Measurements from ENCODE around the gene DVL2. TPM values are rescaled to one million over a fixed set of nuclear protein-coding genes. Genes with fewer than 3 reads are reported as not detected.

The DVL2 gene
- total RNA-seq, 3 donors from 2014 or later = 33.4 to 52.0 (median 36.0) TPM

GRCh38 chr17:7253082-7253481 lies 18.8 kb upstream of the DVL2 start:
- Histone ChIP-seq H3K4me1 (ENCODE audit: low read depth) (peaks cover 33% of the 10 kb centered on the region), H3K36me3 (ENCODE audit: low read depth) (no peaks in the 10 kb centered on the region), H3K4me3 (no peak overlapping the region), H3K9me3 (no peaks in the 10 kb centered on the region)
- TF ChIP-seq CTCF (IDR thresholded peaks at IDR 0.05) = no peak
- ATAC-seq (no peak), DNase-seq (no peak)
- intact Hi-C loops (cut with DNase I, micrococcal nuclease) = no loop called here

GRCh38 chr17:7252176-7253043 lies 18.1 kb upstream of the DVL2 start, which contains the start of gene ELP5:
Gene ELP5 (plus strand): TSS chr17:7252215. CDS start chr17:7252551, 336 bp downstream.
- H3K4me3 ChIP-seq = peak within 1 kb of the TSS; percentile 85
- peak; percentile 78 for ATAC-seq
- H3K4me1 ChIP-seq (ENCODE audit: low read depth) = peaks cover 27% of the 10 kb centered on the region
- TF ChIP-seq CTCF (IDR thresholded peaks at IDR 0.05) = peak; percentile 45
- DNase-seq = peak; percentile 96 to 97 (median 96)
- intact Hi-C loops (cut with DNase I, micrococcal nuclease) = no loop called here
- no peaks in the 10 kb centered on the region for H3K36me3 ChIP-seq (ENCODE audit: low read depth)
- no peaks in the 10 kb centered on the region for H3K9me3 ChIP-seq

- peaks cover 24% of the 10 kb centered on the region for H3K4me1 ChIP-seq (ENCODE audit: low read depth)
- H3K4me3 ChIP-seq = peak within 1 kb of the TSS; percentile 85
- ATAC-seq (peak; percentile 82), DNase-seq (peak; percentile 98 to 99 (median 98))
- TF ChIP-seq CTCF (IDR thresholded peaks at IDR 0.05) = no peak
- no peaks in the 10 kb centered on the region for H3K9me3 ChIP-seq
- H3K36me3 ChIP-seq (ENCODE audit: low read depth) = no peaks in the 10 kb centered on the region
- intact Hi-C loops (cut with DNase I, micrococcal nuclease) = no loop called here
Observed at GRCh38 chr17:7251661-7252175, 17.4 kb upstream of the DVL2 start, which contains the start of gene CTDNEP1. Gene CTDNEP1 (minus strand): TSS chr17:7251734. CDS start chr17:7251296, 438 bp downstream.

- H3K36me3 ChIP-seq (ENCODE audit: low read depth) = no peaks in the 10 kb centered on the region
- H3K4me3 ChIP-seq = peak overlapping the region; percentile 85
- DNase-seq (peak; percentile 57 to 77 (median 66)), ATAC-seq (peak; percentile 0)
- H3K9me3 ChIP-seq = no peaks in the 10 kb centered on the region
- intact Hi-C loops (cut with DNase I, micrococcal nuclease) = no loop called here
- TF ChIP-seq CTCF (IDR thresholded peaks at IDR 0.05) = no peak
- H3K4me1 ChIP-seq (ENCODE audit: low read depth) = peaks cover 24% of the 10 kb centered on the region
Observed at GRCh38 chr17:7250695-7251627, 16.6 kb upstream of the DVL2 start.

- H3K9me3 ChIP-seq = no peaks in the 10 kb centered on the region
- no peak for TF ChIP-seq CTCF (IDR thresholded peaks at IDR 0.05)
- H3K36me3 ChIP-seq (ENCODE audit: low read depth) = no peaks in the 10 kb centered on the region
- intact Hi-C loops (cut with DNase I, micrococcal nuclease) = no loop called here
- H3K4me1 ChIP-seq (ENCODE audit: low read depth) = peaks cover 24% of the 10 kb centered on the region
- DNase-seq (no peak), ATAC-seq (no peak)
- H3K4me3 ChIP-seq = no peak overlapping the region
Observed at GRCh38 chr17:7249830-7250229, 15.5 kb upstream of the DVL2 start.
